Stimulated activated CD4-positive, alpha-beta T cell treated with anti-CD3 and anti-CD28 coated beads, Interleukin-1b, Interleukin-23, amount 100 ng/mL, for 24 hours (primary cell): ENCODE measurements around the gene ZNF738.

Experiments used
- DNase-seq, 4 experiments: peaks; one replicate each; pipeline ENCODE4 v3.0.0-alpha.2; 2020; ENCODE audit warnings: low read depth in 4 of 4, low spot score in 1 of 4

ZNF738 gene

DNA sequence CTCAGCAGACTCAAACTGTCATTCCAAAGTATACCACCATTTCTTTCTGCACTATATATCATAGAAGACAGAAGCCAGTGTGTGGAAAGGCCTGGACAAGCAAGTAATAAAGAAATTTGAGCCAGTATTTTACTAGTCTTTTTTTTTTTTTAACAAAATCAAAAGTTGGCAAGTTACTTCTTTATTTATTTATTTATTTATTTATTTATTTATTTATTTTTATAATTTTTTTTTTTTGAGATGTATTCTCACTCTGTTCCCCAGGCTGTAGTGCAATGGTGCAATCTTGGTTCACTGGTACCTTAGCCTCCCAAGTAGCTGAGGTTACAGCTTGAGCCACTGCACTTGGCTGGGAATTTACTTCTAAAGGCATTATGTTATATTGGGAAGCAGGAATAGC is 63.4 kb downstream of the ZNF738 start:
- DNase-seq: no peak

DNA sequence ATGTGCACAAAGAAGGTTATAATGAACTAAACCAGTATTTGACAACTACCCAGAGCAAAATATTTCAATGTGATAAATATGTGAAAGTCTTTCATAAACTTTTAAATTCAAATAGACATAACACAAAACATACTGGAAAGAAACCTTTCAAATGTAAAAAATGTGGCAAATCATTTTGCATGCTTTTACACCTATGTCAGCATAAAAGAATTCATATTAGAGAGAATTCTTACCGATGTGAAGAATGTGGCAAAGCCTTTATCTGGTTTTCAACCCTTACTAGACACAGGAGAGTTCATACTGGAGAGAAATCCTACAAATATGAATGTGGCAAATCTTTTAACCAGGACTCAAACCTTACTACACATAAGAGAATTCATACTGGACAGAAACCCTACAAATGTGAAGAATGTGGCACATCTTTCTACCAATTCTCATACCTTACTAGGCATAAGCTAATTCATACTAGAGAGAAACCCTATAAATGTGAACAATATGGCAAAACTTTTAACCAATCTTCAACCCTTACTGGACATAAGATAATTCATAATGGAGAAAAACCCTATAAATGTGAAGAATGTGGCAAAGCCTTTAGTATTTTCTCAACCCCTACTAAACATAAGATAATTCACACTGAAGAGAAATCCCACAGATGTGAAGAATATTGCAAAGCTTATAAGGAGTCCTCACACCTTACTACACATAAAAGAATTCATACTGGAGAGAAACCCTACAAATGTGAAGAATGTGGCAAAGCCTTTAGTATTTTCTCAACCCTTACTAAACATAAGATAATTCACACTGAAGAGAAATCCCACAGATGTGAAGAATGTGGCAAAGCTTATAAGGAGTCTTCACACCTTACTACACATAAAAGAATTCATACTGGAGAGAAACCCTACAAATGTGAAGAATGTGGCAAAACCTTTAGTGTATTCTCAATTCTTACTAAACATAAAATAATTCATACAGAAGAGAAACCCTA is 64.5 kb downstream of the ZNF738 start:
- DNase-seq: no peak
